Measurements from ENCODE around the gene SRPK3.

Gene SRPK3

GRCh38 chrX:153791104-153791852 lies 10.4 kb downstream of the SRPK3 start:
- DNase-seq (ENCODE audit: low read depth in 1 of 2, low spot score in 1 of 2) = no peak
- no peak overlapping the region for H3K27ac ChIP-seq (replicated peaks)
- no peaks in the 10 kb centered on the region for H3K27me3 ChIP-seq (ENCODE audit: insufficient read depth, poor library complexity, severe bottlenecking)
- no peak for TF ChIP-seq SPI1 (IDR thresholded peaks at IDR 0.05; ENCODE audit: borderline replicate concordance, low read depth)
- no peak for TF ChIP-seq GABPA (IDR thresholded peaks at IDR 0.05; ENCODE audit: low read depth)
- no peak for TF ChIP-seq CTCF (IDR thresholded peaks at IDR 0.05; ENCODE audit: insufficient read depth, low read length)
- no peak for TF ChIP-seq REST (IDR thresholded peaks at IDR 0.05; ENCODE audit: insufficient replicate concordance, low read depth)
- no peak for TF ChIP-seq POLR2AphosphoS5 (IDR thresholded peaks at IDR 0.05; ENCODE audit: low read depth)
- H3K4me3 ChIP-seq (replicated peaks; ENCODE audit: insufficient read depth, low read length) = no peak overlapping the region

- DNase-seq (ENCODE audit: low read depth in 1 of 2, low spot score in 1 of 2) = no peak
- Histone ChIP-seq H3K4me3 (replicated peaks; ENCODE audit: insufficient read depth, low read length) (no peak overlapping the region), H3K27ac (replicated peaks) (no peak overlapping the region), H3K27me3 (ENCODE audit: insufficient read depth, poor library complexity, severe bottlenecking) (no peaks in the 10 kb centered on the region)
- TF ChIP-seq CTCF (IDR thresholded peaks at IDR 0.05; ENCODE audit: insufficient read depth, low read length) (no peak), SPI1 (IDR thresholded peaks at IDR 0.05; ENCODE audit: borderline replicate concordance, low read depth) (no peak), GABPA (IDR thresholded peaks at IDR 0.05; ENCODE audit: low read depth) (no peak), POLR2AphosphoS5 (IDR thresholded peaks at IDR 0.05; ENCODE audit: low read depth) (no peak), REST (IDR thresholded peaks at IDR 0.05; ENCODE audit: insufficient replicate concordance, low read depth) (no peak)
These were observed 11.5 kb downstream of the SRPK3 start for GRCh38 chrX:153792368-153792767.

GRCh38 chrX:153793291-153793690 lies 12.4 kb downstream of the SRPK3 start:
- H3K27me3 ChIP-seq (ENCODE audit: insufficient read depth, poor library complexity, severe bottlenecking) = no peaks in the 10 kb centered on the region
- H3K4me3 ChIP-seq (replicated peaks; ENCODE audit: insufficient read depth, low read length) = peak overlapping the region; percentile 61
- peak overlapping the region; percentile 97 for H3K27ac ChIP-seq (replicated peaks)

More at GRCh38 chrX:153793291-153793690, 12.4 kb downstream of the SRPK3 start:
- TF ChIP-seq POLR2AphosphoS5 (IDR thresholded peaks at IDR 0.05; ENCODE audit: low read depth) = no peak
- no peak for TF ChIP-seq GABPA (IDR thresholded peaks at IDR 0.05; ENCODE audit: low read depth)
- TF ChIP-seq REST (IDR thresholded peaks at IDR 0.05; ENCODE audit: insufficient replicate concordance, low read depth) = no peak
- no peak for TF ChIP-seq SPI1 (IDR thresholded peaks at IDR 0.05; ENCODE audit: borderline replicate concordance, low read depth)
- TF ChIP-seq CTCF (IDR thresholded peaks at IDR 0.05; ENCODE audit: insufficient read depth, low read length) = no peak
- DNase-seq (ENCODE audit: low read depth in 1 of 2, low spot score in 1 of 2) = no peak
